K562 (cell line): ENCODE measurements around the gene ANO7. TPM values are rescaled to one million over a fixed set of nuclear protein-coding genes. Genes with fewer than 3 reads are reported as not detected.

Experiments used
- DLX4 ChIP-seq: fragments of 250-450 bp; sonication (Bioruptor Pico); IDR thresholded peaks from 2 replicates; pipeline ENCODE4 v1.6.1; 2021; ENCODE audit warnings: mild to moderate bottlenecking
- E2F4 ChIP-seq: sonication (generic); formaldehyde crosslinking; IDR thresholded peaks from 2 replicates; pipeline ENCODE4 v1.8.0; 2022; ENCODE audit warnings: mild to moderate bottlenecking, low read depth, missing genetic modification reagents
- ELF1 ChIP-seq: fragments of 200-800 bp; sonication (Bioruptor generic); IDR thresholded peaks from 2 replicates; pipeline ENCODE4 v1.6.1; 2016; ENCODE audit warnings: missing genetic modification characterization, missing compliant biosample characterization
- ETS1 ChIP-seq: conservative IDR thresholded peaks from 2 replicates; pipeline ENCODE4 v1.6.1; 2011; ENCODE audit warnings: low read depth, mild to moderate bottlenecking, low read length; ENCODE audit not compliant: control insufficient read depth
- HEY1 ChIP-seq: fragments of 250-450 bp; sonication (Bioruptor Pico); IDR thresholded peaks from 2 replicates; pipeline ENCODE4 v1.5.0; 2020; ENCODE audit warnings: mild to moderate bottlenecking, moderate library complexity, borderline replicate concordance
- IRF9 ChIP-seq: fragments of 450-650 bp; IDR thresholded peaks from 2 replicates; pipeline ENCODE4 v1.6.1; 2016; ENCODE audit warnings: missing biosample characterization, missing genetic modification characterization
- KLF16 ChIP-seq: IDR thresholded peaks from 2 replicates; pipeline ENCODE4 v1.6.1; 2016; ENCODE audit warnings: antibody characterized with exemption
- L3MBTL2 ChIP-seq: fragments of 450-650 bp; IDR thresholded peaks from 2 replicates; pipeline ENCODE4 v1.6.1; 2016; ENCODE audit warnings: mild to moderate bottlenecking, moderate library complexity
- MAFK ChIP-seq: IDR thresholded peaks from 2 replicates; pipeline ENCODE4 v1.6.1; 2011; ENCODE audit warnings: low read length, improper control_type of control experiment
- RFX7 ChIP-seq: fragments of 250-450 bp; sonication (Bioruptor Pico); IDR thresholded peaks from 2 replicates; pipeline ENCODE4 v1.5.1; 2021; ENCODE audit warnings: mild to moderate bottlenecking
- SP1 ChIP-seq: sonication (generic); formaldehyde crosslinking; IDR thresholded peaks from 2 replicates; pipeline ENCODE4 v1.8.1; 2022; ENCODE audit warnings: mild to moderate bottlenecking, missing genetic modification reagents
- SRSF3 ChIP-seq: fragments of 200-400 bp; formaldehyde crosslinking; IDR thresholded peaks from 2 replicates; pipeline ENCODE4 v1.6.1; 2016; ENCODE audit warnings: mild to moderate bottlenecking, low read length, moderate library complexity; ENCODE audit not compliant: insufficient read depth
- STAT6 ChIP-seq: sonication (generic); formaldehyde crosslinking; IDR thresholded peaks from 2 replicates; pipeline ENCODE4 v1.8.1; 2023; ENCODE audit warnings: mild to moderate bottlenecking, missing genetic modification reagents
- THRB ChIP-seq: fragments of 450-650 bp; formaldehyde crosslinking; conservative IDR thresholded peaks from 2 replicates; pipeline ENCODE4 v1.4.0; 2022; ENCODE audit warnings: mild to moderate bottlenecking, missing genetic modification characterization
- ZNF232 ChIP-seq: sonication (generic); formaldehyde crosslinking; IDR thresholded peaks from 2 replicates; pipeline ENCODE4 v1.8.0; 2022; ENCODE audit warnings: mild to moderate bottlenecking, missing genetic modification reagents
- ZNF280A ChIP-seq: fragments of 450-650 bp; IDR thresholded peaks from 2 replicates; pipeline ENCODE4 v1.6.1; 2018; ENCODE audit warnings: mild to moderate bottlenecking, low read depth; ENCODE audit not compliant: partially characterized antibody
- ZNF766 ChIP-seq: fragments of 200-800 bp; sonication (Bioruptor generic); conservative IDR thresholded peaks from 2 replicates; pipeline ENCODE4 v1.6.1; 2016; ENCODE audit warnings: missing genetic modification characterization, missing compliant biosample characterization
- ZNF778 ChIP-seq: fragments of 450-650 bp; formaldehyde crosslinking; IDR thresholded peaks from 2 replicates; pipeline ENCODE4 v1.4.0; 2020; ENCODE audit warnings: mild to moderate bottlenecking, moderate library complexity
- polyA plus RNA-seq, 8 experiments: library from polyadenylated mRNA; depleted of rRNA in 4 of 8; stranded (reverse) in 5 of 8; unstranded in 3 of 8; fragments of >200 nt; fragmentation: Nextera tagmentation in 2 of 8; fragmentation: Illumina TruSeq in 1 of 8; extraction: Ambion mirVana in 2 of 8; extraction: Trizol in 1 of 8; gene quantifications; 2 replicates each; pipeline versions ENCODE4 v1.2.1 to v1.2.3, GENCODE V29; 2011 to 2014; ENCODE audit warnings: inconsistent platforms in 1 of 8, missing spikeins in 1 of 8
- total RNA-seq, 7 experiments: library from RNA; depleted of rRNA in 6 of 7; stranded (reverse); fragments of >200 nt in 6 of 7; fragmentation: Illumina TruSeq in 2 of 7; extraction: Trizol in 2 of 7; gene quantifications; 2 replicates each; pipeline versions ENCODE4 v1.2.1 to v1.2.3, GENCODE V29; 2011 to 2021; ENCODE audit warnings: low replicate concordance in 1 of 7

The ANO7 gene
- total and polyA plus RNA-seq, 9 of the 15 experiments (the other 6 are each of a cell fraction or from before 2014, with no cell fraction given): 0.28 to 5.1 (median 1.1) TPM

GRCh38 chr2:241149925-241150659 is 38.4 kb upstream of the ANO7 start, which contains the start of gene PPP1R7 (continued):
- TF ChIP-seq SP1 (CRISPR knock-in tag): no peak
- no peak for TF ChIP-seq ZNF766 (CRISPR knock-in tag)
- no peak for TF ChIP-seq STAT6
- no peak for TF ChIP-seq SRSF3
- no peak for TF ChIP-seq MAFK
- no peak for TF ChIP-seq THRB
- TF ChIP-seq L3MBTL2: no peak
- no peak for TF ChIP-seq HEY1 (CRISPR knock-in tag)
- no peak for TF ChIP-seq ZNF232 (CRISPR knock-in tag)
- peak; percentile 92 for TF ChIP-seq ETS1
- no peak for TF ChIP-seq E2F4 (CRISPR knock-in tag)
- TF ChIP-seq DLX4 (CRISPR knock-in tag): no peak
- TF ChIP-seq RFX7 (CRISPR knock-in tag): no peak
- TF ChIP-seq ZNF778: no peak
- TF ChIP-seq ZNF280A: no peak
- TF ChIP-seq KLF16: no peak
- TF ChIP-seq ELF1 (tag): peak; percentile 87
- TF ChIP-seq IRF9 (tag): no peak
